H9 (cell line): ENCODE measurements around the gene EVL. TPM values are rescaled to one million over a fixed set of nuclear protein-coding genes. Genes with fewer than 3 reads are reported as not detected.

Source experiments
- DNase-seq: peaks from one replicate; pipeline ENCODE4 v3.0.0-alpha.2; 2017
- H2AFZ ChIP-seq: one replicate; pipeline ENCODE4 v1.6.1; 2013; ENCODE audit warnings: mild to moderate bottlenecking, low read length, control low read depth, moderate library complexity
- H2AK5ac ChIP-seq: 2 replicates; pipeline ENCODE4 v1.6.1; 2013; ENCODE audit warnings: low read length, control low read depth, mixed read lengths; ENCODE audit not compliant: insufficient read length
- H2BK120ac ChIP-seq: one replicate; pipeline ENCODE4 v1.6.1; 2013; ENCODE audit warnings: low read depth, mild to moderate bottlenecking, low read length, control low read depth, inconsistent platforms; ENCODE audit not compliant: poor library complexity, severe bottlenecking
- H2BK12ac ChIP-seq: 2 replicates; pipeline ENCODE4 v1.6.1; 2013; ENCODE audit warnings: low read length, control low read depth, mixed read lengths, low read depth; ENCODE audit not compliant: insufficient read length
- H2BK15ac ChIP-seq: 2 replicates; pipeline ENCODE4 v1.6.1; 2013; ENCODE audit warnings: low read depth, low read length, control low read depth
- H2BK20ac ChIP-seq: one replicate; pipeline ENCODE4 v1.6.1; 2013; ENCODE audit warnings: low read depth, mild to moderate bottlenecking, low read length, control low read depth, inconsistent platforms; ENCODE audit not compliant: poor library complexity, severe bottlenecking
- H2BK5ac ChIP-seq: 2 replicates; pipeline ENCODE4 v1.6.1; 2013; ENCODE audit warnings: low read length, control low read depth, mixed read lengths; ENCODE audit not compliant: insufficient read length
- H3K14ac ChIP-seq: 2 replicates; pipeline ENCODE4 v1.6.1; 2013; ENCODE audit warnings: low read length, control low read depth; ENCODE audit not compliant: insufficient read depth
- H3K18ac ChIP-seq: 2 replicates; pipeline ENCODE4 v1.6.1; 2013; ENCODE audit warnings: low read depth, mild to moderate bottlenecking, mixed read lengths, low read length, control low read depth; ENCODE audit not compliant: insufficient read length
- H3K23ac ChIP-seq: 2 replicates; pipeline ENCODE4 v1.6.1; 2013; ENCODE audit warnings: low read length, control low read depth, mixed read lengths, low read depth; ENCODE audit not compliant: insufficient read length
- H3K23me2 ChIP-seq: 2 replicates; pipeline ENCODE4 v1.6.1; 2013; ENCODE audit warnings: low read depth, mild to moderate bottlenecking, mixed read lengths, low read length, control low read depth; ENCODE audit not compliant: insufficient read length, poor library complexity, severe bottlenecking
- H3K27ac ChIP-seq: 2 replicates; pipeline ENCODE4 v1.5.1; 2013; ENCODE audit warnings: low read length, control low read depth, mixed read lengths, low read depth; ENCODE audit not compliant: insufficient read length
- H3K27me3 ChIP-seq: 2 replicates; pipeline ENCODE4 v1.6.1; 2013; ENCODE audit warnings: low read length, control low read depth, inconsistent platforms; ENCODE audit not compliant: insufficient read depth
- H3K4ac ChIP-seq: 2 replicates; pipeline ENCODE4 v1.6.1; 2013; ENCODE audit warnings: low read depth, mild to moderate bottlenecking, control low read depth, inconsistent platforms, low read length, moderate library complexity
- H3K4me1 ChIP-seq: 2 replicates; pipeline ENCODE4 v1.6.1; 2013; ENCODE audit warnings: low read length, control low read depth, inconsistent platforms; ENCODE audit not compliant: insufficient read depth
- H3K4me2 ChIP-seq: 2 replicates; pipeline ENCODE4 v1.6.1; 2013; ENCODE audit warnings: low read length, control low read depth, mixed read lengths; ENCODE audit not compliant: insufficient read length, insufficient read depth
- H3K56ac ChIP-seq: 2 replicates; pipeline ENCODE4 v1.6.1; 2013; ENCODE audit warnings: low read depth, mild to moderate bottlenecking, mixed read lengths, low read length, control low read depth; ENCODE audit not compliant: insufficient read length
- H3K79me1 ChIP-seq: 2 replicates; pipeline ENCODE4 v1.6.1; 2013; ENCODE audit warnings: low read depth, mild to moderate bottlenecking, moderate library complexity, low read length, control low read depth, inconsistent platforms; ENCODE audit not compliant: insufficient read depth, poor library complexity, severe bottlenecking
- H3K79me2 ChIP-seq: 2 replicates; pipeline ENCODE4 v1.6.1; 2013; ENCODE audit warnings: low read length, control low read depth, inconsistent platforms; ENCODE audit not compliant: insufficient read depth
- H3K9ac ChIP-seq: 2 replicates; pipeline ENCODE4 v1.6.1; 2013; ENCODE audit warnings: low read length, control low read depth, mixed read lengths; ENCODE audit not compliant: insufficient read length; ENCODE audit errors: extremely low read depth
- H3K9me3 ChIP-seq: one replicate; pipeline ENCODE4 v1.6.1; 2013; ENCODE audit warnings: low read depth, low read length, inconsistent platforms; ENCODE audit not compliant: control insufficient read depth
- H3T11ph ChIP-seq: one replicate; pipeline ENCODE4 v1.6.1; 2013; ENCODE audit warnings: mild to moderate bottlenecking, low read length, control low read depth, inconsistent platforms
- H4K20me1 ChIP-seq: one replicate; pipeline ENCODE4 v1.6.1; 2013; ENCODE audit not compliant: control insufficient read depth, insufficient read length, insufficient read depth
- H4K5ac ChIP-seq: 2 replicates; pipeline ENCODE4 v1.6.1; 2013; ENCODE audit warnings: low read depth, mild to moderate bottlenecking, mixed read lengths, low read length, control low read depth; ENCODE audit not compliant: insufficient read length
- H4K8ac ChIP-seq: replicated peaks from 2 replicates; pipeline ENCODE4 v1.6.1; 2013; ENCODE audit warnings: low read length, control low read depth, mixed read lengths, low read depth; ENCODE audit not compliant: insufficient read length
- H4K91ac ChIP-seq: 2 replicates; pipeline ENCODE4 v1.6.1; 2013; ENCODE audit warnings: low read depth, mild to moderate bottlenecking, moderate library complexity, mixed read lengths, low read length, control low read depth; ENCODE audit not compliant: insufficient read length
- H3K27ac Mint-ChIP-seq, 3 experiments: 2 replicates in 2 of 3; 3 replicates in 1 of 3; pipeline ENCODE4 v1.8.0; 2020 to 2021; ENCODE audit warnings: mixed read lengths in 3 of 3, mild to moderate bottlenecking in 1 of 3, moderate library complexity in 1 of 3
- H3K27me3 Mint-ChIP-seq: 2 replicates; pipeline ENCODE4 v1.8.0; 2021; ENCODE audit warnings: low read depth, mild to moderate bottlenecking, moderate library complexity, mixed read lengths
- H3K36me3 Mint-ChIP-seq, 3 experiments: 2 replicates in 2 of 3; 3 replicates in 1 of 3; pipeline ENCODE4 v1.8.0; 2020 to 2021; ENCODE audit warnings: low read depth in 3 of 3, mixed read lengths in 3 of 3; ENCODE audit not compliant: insufficient read depth in 1 of 3
- H3K4me1 Mint-ChIP-seq, 2 experiments: 2 replicates each; pipeline ENCODE4 v1.8.0; 2020; ENCODE audit warnings: mixed read lengths in 2 of 2
- H3K4me3 Mint-ChIP-seq, 2 experiments: 2 replicates in 1 of 2; 3 replicates in 1 of 2; pipeline ENCODE4 v1.8.0; 2020 to 2021; ENCODE audit warnings: mild to moderate bottlenecking in 2 of 2, mixed read lengths in 2 of 2, moderate library complexity in 1 of 2
- H3K9me3 Mint-ChIP-seq, 2 experiments: 2 replicates in 1 of 2; 3 replicates in 1 of 2; pipeline ENCODE4 v1.8.0; 2020; ENCODE audit warnings: mild to moderate bottlenecking in 2 of 2, mixed read lengths in 2 of 2, moderate library complexity in 1 of 2
- WGBS: extraction: QIAGEN DNeasy Blood & Tissue Kit; methylation state at CpG from one replicate; pipeline ENCODE4 v1.1.7; 2013; ENCODE audit warnings: missing lambda C conversion rate, low lambda C conversion rate, mixed read lengths; ENCODE audit not compliant: insufficient read length; ENCODE audit errors: extremely low coverage; 5-methylcytosine and 5-hydroxymethylcytosine counted together
- total RNA-seq: library from RNA; stranded (reverse); gene quantifications from 2 replicates; pipeline ENCODE4 v1.2.1, GENCODE V29; 2021
- TF ChIP-seq, protein P1 (sequence below): fragments of 200-600 bp; sonication (generic); conservative IDR thresholded peaks from 3 replicates; pipeline ENCODE4 v1.8.0; 2021; ENCODE audit warnings: antibody characterized with exemption, mild to moderate bottlenecking

The EVL gene
- total RNA-seq, 1 experiment from 2014 or later, result 53.2 TPM

DNA sequence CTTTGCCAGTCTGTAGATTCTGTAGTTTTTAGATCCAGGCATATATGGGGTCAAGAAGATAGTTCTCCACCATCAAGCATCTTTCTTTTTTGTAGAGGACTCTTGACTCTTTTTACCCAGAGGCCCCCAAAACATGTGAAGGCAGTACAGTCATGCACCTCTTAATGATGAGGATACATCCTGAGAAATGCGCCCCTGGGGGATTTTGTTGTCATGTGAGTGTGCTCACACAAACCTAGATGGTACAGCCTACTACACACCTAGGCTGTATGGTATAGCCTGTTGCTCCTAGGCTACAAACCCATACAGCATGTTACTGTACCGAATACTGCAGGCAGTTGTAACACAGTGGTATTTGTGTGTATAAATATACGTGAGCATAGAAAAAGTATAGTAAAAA is 23.0 kb downstream of the EVL start:
- Mint-ChIP-seq H3K27me3 (no peaks in the 10 kb centered on the region), H3K9me3 (no peaks in the 10 kb centered on the region), H3K4me1 (no peaks in the 10 kb centered on the region), H3K36me3 (peaks cover 3 to 7% (median 6%) of the 10 kb centered on the region in 3 experiments; a peak in 5 of 7 replicates), H3K4me3 (no peak overlapping the region), H3K27ac (no peak overlapping the region)
- Histone ChIP-seq H3K79me1 (no peaks in the 10 kb centered on the region), H2BK15ac (no peak overlapping the region), H3K27ac (no peak overlapping the region), H3K79me2 (no peaks in the 10 kb centered on the region), H2BK120ac (no peak overlapping the region), H4K20me1 (no peaks in the 10 kb centered on the region), H3K4me2 (no peak overlapping the region), H2BK20ac (no peak overlapping the region), H4K8ac (no peak overlapping the region), H2AK5ac (no peak overlapping the region), H3T11ph (no peak overlapping the region), H3K4ac (no peak overlapping the region), H3K14ac (no peak overlapping the region), H3K23ac (no peak overlapping the region), H2BK5ac (no peak overlapping the region), H3K9ac (no peak overlapping the region), H2BK12ac (no peak overlapping the region), H4K91ac (no peak overlapping the region), H3K9me3 (no peaks in the 10 kb centered on the region), H3K56ac (no peak overlapping the region), H3K23me2 (no peaks in the 10 kb centered on the region), H3K27me3 (no peaks in the 10 kb centered on the region), H4K5ac (no peak overlapping the region), H3K18ac (no peak overlapping the region), H2AFZ (no peak overlapping the region), H3K4me1 (no peaks in the 10 kb centered on the region)
- WGBS, result no CpG with 5 or more reads among the region's 3 CpGs
- no peak for DNase-seq
- TF ChIP-seq, protein P1, sequence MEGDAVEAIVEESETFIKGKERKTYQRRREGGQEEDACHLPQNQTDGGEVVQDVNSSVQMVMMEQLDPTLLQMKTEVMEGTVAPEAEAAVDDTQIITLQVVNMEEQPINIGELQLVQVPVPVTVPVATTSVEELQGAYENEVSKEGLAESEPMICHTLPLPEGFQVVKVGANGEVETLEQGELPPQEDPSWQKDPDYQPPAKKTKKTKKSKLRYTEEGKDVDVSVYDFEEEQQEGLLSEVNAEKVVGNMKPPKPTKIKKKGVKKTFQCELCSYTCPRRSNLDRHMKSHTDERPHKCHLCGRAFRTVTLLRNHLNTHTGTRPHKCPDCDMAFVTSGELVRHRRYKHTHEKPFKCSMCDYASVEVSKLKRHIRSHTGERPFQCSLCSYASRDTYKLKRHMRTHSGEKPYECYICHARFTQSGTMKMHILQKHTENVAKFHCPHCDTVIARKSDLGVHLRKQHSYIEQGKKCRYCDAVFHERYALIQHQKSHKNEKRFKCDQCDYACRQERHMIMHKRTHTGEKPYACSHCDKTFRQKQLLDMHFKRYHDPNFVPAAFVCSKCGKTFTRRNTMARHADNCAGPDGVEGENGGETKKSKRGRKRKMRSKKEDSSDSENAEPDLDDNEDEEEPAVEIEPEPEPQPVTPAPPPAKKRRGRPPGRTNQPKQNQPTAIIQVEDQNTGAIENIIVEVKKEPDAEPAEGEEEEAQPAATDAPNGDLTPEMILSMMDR, result no peak
